SU-DHL-6 (cell line): Measurements from ENCODE around the gene MSH3.

Experiments used
- H2AFZ ChIP-seq: fragments of 200-600 bp; sonication (generic); 2 replicates; pipeline ENCODE4 v1.6.1; 2014; ENCODE audit warnings: low read depth, mild to moderate bottlenecking, moderate library complexity, mixed read lengths, antibody characterized with exemption, low read length; ENCODE audit not compliant: severe bottlenecking
- H3F3A ChIP-seq: fragments of 200-600 bp; shearing (Covaris generic); 2 replicates; pipeline ENCODE4 v1.6.0; 2016; ENCODE audit warnings: antibody characterized with exemption, mild to moderate bottlenecking; ENCODE audit not compliant: insufficient read depth
- H3K27ac ChIP-seq: fragments of 200-600 bp; sonication (generic); 2 replicates; pipeline ENCODE4 v1.5.1; 2016; ENCODE audit warnings: low read depth, mild to moderate bottlenecking, low read length, moderate library complexity, mixed read lengths
- H3K27me3 ChIP-seq: fragments of 200-600 bp; sonication (generic), shearing (Covaris generic); 2 replicates; pipeline ENCODE4 v1.6.0; 2014; ENCODE audit warnings: mild to moderate bottlenecking, low read length
- H3K36me3 ChIP-seq: fragments of 200-600 bp; sonication (generic); 2 replicates; pipeline ENCODE4 v1.6.1; 2014; ENCODE audit warnings: mild to moderate bottlenecking, low read length, mixed read lengths
- H3K4me2 ChIP-seq: fragments of 300-600, 200-600 bp; shearing (Covaris generic), sonication (generic); 2 replicates; pipeline ENCODE4 v1.6.0; 2014; ENCODE audit warnings: low read length, low read depth, mild to moderate bottlenecking; ENCODE audit not compliant: poor library complexity, severe bottlenecking
- H3K4me3 ChIP-seq: fragments of 200-600 bp; sonication (generic); 2 replicates; pipeline ENCODE4 v1.5.1; 2014; ENCODE audit warnings: antibody characterized with exemption, low read length, mild to moderate bottlenecking, mixed read lengths; ENCODE audit not compliant: insufficient read depth, poor library complexity, severe bottlenecking
- H3K79me2 ChIP-seq: fragments of 200-600 bp; sonication (generic); 2 replicates; pipeline ENCODE4 v1.6.1; 2014; ENCODE audit warnings: mild to moderate bottlenecking, low read length, moderate library complexity; ENCODE audit not compliant: insufficient read depth
- H3K9ac ChIP-seq: fragments of 200-600 bp; sonication (generic); 2 replicates; pipeline ENCODE4 v1.7.0; 2014; ENCODE audit warnings: mild to moderate bottlenecking, low read length
- H3K9me2 ChIP-seq: fragments of 200-600 bp; sonication (generic); replicated peaks from 2 replicates; pipeline ENCODE4 v1.6.1; 2014; ENCODE audit warnings: low read length; ENCODE audit not compliant: insufficient read depth
- H3K9me3 ChIP-seq: fragments of 200-600 bp; sonication (generic); 2 replicates; pipeline ENCODE4 v1.6.1; 2014; ENCODE audit warnings: low read length, mixed read lengths; ENCODE audit not compliant: insufficient read depth
- H4K20me1 ChIP-seq: fragments of 200-600 bp; sonication (generic); 2 replicates; pipeline ENCODE4 v1.6.1; 2014; ENCODE audit warnings: low read depth, mild to moderate bottlenecking, antibody characterized with exemption, low read length, moderate library complexity, mixed read lengths
- CTCF ChIP-seq: fragments of 200-600 bp; sonication (generic); IDR thresholded peaks from one replicate; pipeline ENCODE4 v1.5.1; 2017; ENCODE audit warnings: antibody characterized with exemption, mild to moderate bottlenecking, low read length, moderate library complexity; ENCODE audit not compliant: insufficient read depth, poor library complexity, severe bottlenecking
- EZH2phosphoT487 ChIP-seq: fragments of 200-600 bp; sonication (generic), shearing (Covaris generic); conservative IDR thresholded peaks from 2 replicates; pipeline ENCODE4 v1.6.1; 2018; ENCODE audit warnings: mild to moderate bottlenecking, antibody characterized with exemption, low read length, moderate library complexity, mixed read lengths

The MSH3 gene

GRCh38 chr5:80825786-80826460, 171.5 kb downstream of the MSH3 start:
- no peak overlapping the region for H2AFZ ChIP-seq
- TF ChIP-seq EZH2phosphoT487 (no peak), CTCF (no peak)
- no peak overlapping the region for H3K4me3 ChIP-seq
- H3K27me3 ChIP-seq, result no peaks in the 10 kb centered on the region
- H3K9me2 ChIP-seq, result no peaks in the 10 kb centered on the region
- H3K27ac ChIP-seq, result no peak overlapping the region
- peaks cover 6% of the 10 kb centered on the region; the same call in 1 of the 2 replicates for H3K36me3 ChIP-seq
- peaks cover 10% of the 10 kb centered on the region; the same call in 1 of the 2 replicates for H3K9me3 ChIP-seq
- H4K20me1 ChIP-seq, result no peaks in the 10 kb centered on the region
- no peaks in the 10 kb centered on the region for H3F3A ChIP-seq
- no peak overlapping the region for H3K9ac ChIP-seq
- H3K79me2 ChIP-seq, result no peaks in the 10 kb centered on the region
- no peak overlapping the region for H3K4me2 ChIP-seq

- Histone ChIP-seq H3K9ac (no peak overlapping the region), H2AFZ (no peak overlapping the region)
- no peak for TF ChIP-seq CTCF
- no peak for TF ChIP-seq EZH2phosphoT487
Observed at GRCh38 chr5:80834710-80835109, 180.3 kb downstream of the MSH3 start.

GRCh38 chr5:80835128-80835527, 180.7 kb downstream of the MSH3 start:
- H3F3A ChIP-seq, result 0 out of 2 replicates have a peak, but pooled peaks cover 6% of the 10 kb centered on the region
- TF ChIP-seq EZH2phosphoT487, result no peak
- no peak for TF ChIP-seq CTCF
- H3K36me3 ChIP-seq, result no peaks in the 10 kb centered on the region; the same call in 1 of the 2 replicates
- no peak overlapping the region for H3K9ac ChIP-seq
- no peak overlapping the region for H3K4me3 ChIP-seq
- H2AFZ ChIP-seq, result no peak overlapping the region
- no peak overlapping the region for H3K4me2 ChIP-seq
- no peaks in the 10 kb centered on the region for H4K20me1 ChIP-seq
- H3K9me2 ChIP-seq, result no peaks in the 10 kb centered on the region
- H3K9me3 ChIP-seq, result no peaks in the 10 kb centered on the region
- no peaks in the 10 kb centered on the region for H3K27me3 ChIP-seq
- no peak overlapping the region for H3K27ac ChIP-seq
- H3K79me2 ChIP-seq, result no peaks in the 10 kb centered on the region

More at GRCh38 chr5:80834710-80835109, 180.3 kb downstream of the MSH3 start:
- H3K9me3 ChIP-seq, result no peaks in the 10 kb centered on the region
- no peaks in the 10 kb centered on the region; the same call in 1 of the 2 replicates for H3K36me3 ChIP-seq
- no peaks in the 10 kb centered on the region for H3K9me2 ChIP-seq
- no peaks in the 10 kb centered on the region for H3K27me3 ChIP-seq
- no peak overlapping the region for H3K4me3 ChIP-seq
- no peaks in the 10 kb centered on the region for H4K20me1 ChIP-seq
- no peak overlapping the region for H3K27ac ChIP-seq
- H3K4me2 ChIP-seq, result no peak overlapping the region
- H3F3A ChIP-seq, result 0 out of 2 replicates have a peak, but pooled peaks cover 2% of the 10 kb centered on the region
- H3K79me2 ChIP-seq, result no peaks in the 10 kb centered on the region
